Hematopoietic multipotent progenitor cell treated with erythropoietin and hydrocortisone succinate and interleukin-3 and kit ligand, for 4 days (in vitro differentiated cells): ENCODE data around the gene MBD6.

Experiments
- DNase-seq: peaks from one replicate; pipeline ENCODE4 v3.0.0-alpha.2; 2015

Gene MBD6

GRCh38 chr12:57577981-57578758 is 55.5 kb downstream of the MBD6 start:
- DNase-seq, result no peak

GRCh38 chr12:57579011-57579410 is 56.4 kb downstream of the MBD6 start:
- DNase-seq, result no peak
